Keratinocyte (primary cell): Measurements from ENCODE around the gene SMAD3.
"Not testable (repeated sequence)": the region's sequence is repeated elsewhere in the genome, so short reads cannot be mapped to it uniquely, and the experiment has no call there.

Experiments used
- EZH2 ChIP-seq: IDR thresholded peaks from one replicate; pipeline ENCODE4 v1.6.1; 2012; ENCODE audit warnings: inconsistent platforms, mild to moderate bottlenecking, low read length, moderate library complexity
- TF ChIP-seq, protein P1 (sequence below), 3 experiments: IDR thresholded peaks in 1 of 3; conservative IDR thresholded peaks in 1 of 3; optimal IDR thresholded peaks in 1 of 3; 2 replicates in 2 of 3; 3 replicates in 1 of 3; pipeline versions ENCODE3 to v1.5.1; 2011; ENCODE audit warnings: low read length in 3 of 3, mild to moderate bottlenecking in 3 of 3, moderate library complexity in 2 of 3, control low read depth in 1 of 3, inconsistent platforms in 1 of 3; ENCODE audit not compliant: insufficient read depth in 2 of 3; ENCODE audit errors: extremely low read depth in 1 of 3

DNA sequence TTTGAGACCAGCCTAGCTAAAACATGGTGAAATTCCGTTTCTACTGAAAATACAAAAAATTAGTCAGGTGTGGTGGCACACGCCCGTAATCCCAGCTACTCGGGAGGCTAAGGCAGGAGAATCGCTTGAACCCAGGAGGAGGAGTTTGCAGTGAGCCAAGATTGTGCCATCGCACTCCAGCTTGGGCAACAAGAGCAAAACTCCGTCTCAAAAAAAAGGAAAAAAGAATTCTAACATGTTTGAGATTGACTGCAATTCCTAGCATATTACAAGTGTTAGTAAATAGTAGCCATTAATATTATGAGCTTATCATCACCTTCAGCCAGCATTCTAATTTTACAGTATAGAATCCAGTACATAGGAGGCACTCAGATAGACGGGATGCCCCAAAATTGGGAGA is 57.9 kb downstream of the SMAD3 start:
- TF ChIP-seq, protein P1, sequence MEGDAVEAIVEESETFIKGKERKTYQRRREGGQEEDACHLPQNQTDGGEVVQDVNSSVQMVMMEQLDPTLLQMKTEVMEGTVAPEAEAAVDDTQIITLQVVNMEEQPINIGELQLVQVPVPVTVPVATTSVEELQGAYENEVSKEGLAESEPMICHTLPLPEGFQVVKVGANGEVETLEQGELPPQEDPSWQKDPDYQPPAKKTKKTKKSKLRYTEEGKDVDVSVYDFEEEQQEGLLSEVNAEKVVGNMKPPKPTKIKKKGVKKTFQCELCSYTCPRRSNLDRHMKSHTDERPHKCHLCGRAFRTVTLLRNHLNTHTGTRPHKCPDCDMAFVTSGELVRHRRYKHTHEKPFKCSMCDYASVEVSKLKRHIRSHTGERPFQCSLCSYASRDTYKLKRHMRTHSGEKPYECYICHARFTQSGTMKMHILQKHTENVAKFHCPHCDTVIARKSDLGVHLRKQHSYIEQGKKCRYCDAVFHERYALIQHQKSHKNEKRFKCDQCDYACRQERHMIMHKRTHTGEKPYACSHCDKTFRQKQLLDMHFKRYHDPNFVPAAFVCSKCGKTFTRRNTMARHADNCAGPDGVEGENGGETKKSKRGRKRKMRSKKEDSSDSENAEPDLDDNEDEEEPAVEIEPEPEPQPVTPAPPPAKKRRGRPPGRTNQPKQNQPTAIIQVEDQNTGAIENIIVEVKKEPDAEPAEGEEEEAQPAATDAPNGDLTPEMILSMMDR (optimal IDR thresholded peaks at IDR 0.05 in 1 of 3, IDR thresholded peaks at IDR 0.05 in 1 of 3, conservative IDR thresholded peaks at IDR 0.05 in 1 of 3; ENCODE audit: extremely low read depth in 1 of 3, insufficient read depth in 2 of 3, low read length in 3 of 3): not testable (repeated sequence)
- TF ChIP-seq EZH2: not testable (repeated sequence)
